DMS 273 (cell line): Measurements from ENCODE around the gene ABLIM2.
A peak's percentile ranks its signal among the peaks of the same experiment; 100 is the strongest.

Source experiments
- DNase-seq: peaks from one replicate; lab custom pipeline; 2025; ENCODE audit not compliant: unreplicated experiment; lab: John Stamatoyannopoulos, UW

Gene ABLIM2

GRCh38 chr4:8123389-8123788 is 35.2 kb downstream of the ABLIM2 start:
- DNase-seq: no peak

- DNase-seq: no peak
Measured at GRCh38 chr4:8122746-8123145, 35.9 kb downstream of the ABLIM2 start.

- DNase-seq: no peak
Measured at GRCh38 chr4:8121292-8122015, 37.2 kb downstream of the ABLIM2 start.

GRCh38 chr4:8120501-8120900 is 38.1 kb downstream of the ABLIM2 start:
- peak; percentile 58 for DNase-seq

GRCh38 chr4:8119877-8120276 is 38.7 kb downstream of the ABLIM2 start:
- no peak for DNase-seq

GRCh38 chr4:8118531-8118930 is 40.1 kb downstream of the ABLIM2 start:
- DNase-seq: no peak

GRCh38 chr4:8118035-8118434 is 40.6 kb downstream of the ABLIM2 start:
- DNase-seq: no peak

GRCh38 chr4:8117278-8117682 is 41.3 kb downstream of the ABLIM2 start:
- DNase-seq: peak; percentile 47

- DNase-seq: no peak
Measured at GRCh38 chr4:8115916-8116315, 42.7 kb downstream of the ABLIM2 start.

GRCh38 chr4:8115203-8115520 is 43.5 kb downstream of the ABLIM2 start:
- no peak for DNase-seq

- no peak for DNase-seq
Measured at GRCh38 chr4:8114456-8115202, 44.0 kb downstream of the ABLIM2 start.

GRCh38 chr4:8113611-8114377 is 44.8 kb downstream of the ABLIM2 start:
- DNase-seq: no peak

GRCh38 chr4:8112672-8113071 is 45.9 kb downstream of the ABLIM2 start:
- no peak for DNase-seq

GRCh38 chr4:8112036-8112576 is 46.5 kb downstream of the ABLIM2 start:
- DNase-seq: no peak

GRCh38 chr4:8110071-8110986 is 48.3 kb downstream of the ABLIM2 start:
- no peak for DNase-seq

- DNase-seq: no peak
Measured at GRCh38 chr4:8109406-8110065, 49.1 kb downstream of the ABLIM2 start.

GRCh38 chr4:8108991-8109390 is 49.6 kb downstream of the ABLIM2 start:
- no peak for DNase-seq

- DNase-seq: no peak
Measured at GRCh38 chr4:8108261-8108660, 50.4 kb downstream of the ABLIM2 start.

GRCh38 chr4:8107146-8107657 is 51.4 kb downstream of the ABLIM2 start:
- no peak for DNase-seq

GRCh38 chr4:8106451-8107025 is 52.1 kb downstream of the ABLIM2 start:
- DNase-seq: no peak
